Measurements from ENCODE around the gene ASIC2.

GRCh38 chr17:32998887-32999228 lies 294.2 kb downstream of the ASIC2 start:
- TF ChIP-seq EZH2 (IDR thresholded peaks at IDR 0.05; ENCODE audit: borderline replicate concordance, low read length): no peak
- TF ChIP-seq CTCF (IDR thresholded peaks at IDR 0.05; ENCODE audit: low read length): no peak

Measured in OCI-LY1 (cell line).